ENCODE results near the gene PTPN4.
"Not testable (repeated sequence)": the region's sequence is repeated elsewhere in the genome, so short reads cannot be mapped to it uniquely, and the experiment has no call there.

The PTPN4 gene

GRCh38 chr2:120020554-120020953 is 260.8 kb downstream of the PTPN4 start:
- Mint-ChIP-seq H3K4me1 (peaks cover 10% of the 10 kb centered on the region), H3K9me3 (peaks cover 36% of the 10 kb centered on the region)
- TF ChIP-seq CTCF (IDR thresholded peaks at IDR 0.05; ENCODE audit: unreplicated experiment in 3 of 3), result no peak

GRCh38 chr2:120022505-120022904 is 262.8 kb downstream of the PTPN4 start:
- not testable (repeated sequence) for H3K27me3 Mint-ChIP-seq (ENCODE audit: low read depth); H3K4me1 Mint-ChIP-seq; H3K4me3 Mint-ChIP-seq; H3K27ac Mint-ChIP-seq
- peaks cover 46% of the 10 kb centered on the region for H3K9me3 Mint-ChIP-seq
- H3K36me3 Mint-ChIP-seq (ENCODE audit: low read depth), result peaks cover 83% of the 10 kb centered on the region

More at GRCh38 chr2:120020554-120020953, 260.8 kb downstream of the PTPN4 start:
- Mint-ChIP-seq H3K27ac (peak overlapping the region in 1 of 3 experiments; percentile 38), H3K4me3 (no peak overlapping the region), H3K27me3 (ENCODE audit: low read depth) (no peaks in the 10 kb centered on the region), H3K36me3 (ENCODE audit: low read depth) (peaks cover 73% of the 10 kb centered on the region)

- Mint-ChIP-seq H3K27me3 (ENCODE audit: low read depth) (no peaks in the 10 kb centered on the region), H3K4me3 (no peak overlapping the region), H3K9me3 (peaks cover 41% of the 10 kb centered on the region), H3K4me1 (peaks cover 4% of the 10 kb centered on the region), H3K36me3 (ENCODE audit: low read depth) (peaks cover 82% of the 10 kb centered on the region), H3K27ac (no peak overlapping the region)
- no peak for TF ChIP-seq CTCF (IDR thresholded peaks at IDR 0.05; ENCODE audit: unreplicated experiment in 3 of 3)
Measured at GRCh38 chr2:120026890-120027289, 267.2 kb downstream of the PTPN4 start.

GRCh38 chr2:120028795-120029194 is 269.1 kb downstream of the PTPN4 start:
- no peak for TF ChIP-seq CTCF (IDR thresholded peaks at IDR 0.05; ENCODE audit: unreplicated experiment in 3 of 3)
- Mint-ChIP-seq H3K4me3 (no peak overlapping the region), H3K9me3 (peaks cover 26% of the 10 kb centered on the region), H3K36me3 (ENCODE audit: low read depth) (peaks cover 63% of the 10 kb centered on the region), H3K27ac (peak overlapping the region in 2 of 3 experiments; percentile 24), H3K4me1 (peaks cover 4% of the 10 kb centered on the region), H3K27me3 (ENCODE audit: low read depth) (no peaks in the 10 kb centered on the region)

GRCh38 chr2:120029672-120030640 is 270.2 kb downstream of the PTPN4 start:
- peaks cover 52% of the 10 kb centered on the region for H3K36me3 Mint-ChIP-seq (ENCODE audit: low read depth)
- peak overlapping the region in 1 of 3 experiments; percentile 58 for H3K27ac Mint-ChIP-seq
- H3K4me3 Mint-ChIP-seq, result no peak overlapping the region
- H3K4me1 Mint-ChIP-seq, result peaks cover 15% of the 10 kb centered on the region
- H3K27me3 Mint-ChIP-seq (ENCODE audit: low read depth), result no peaks in the 10 kb centered on the region
- TF ChIP-seq CTCF (IDR thresholded peaks at IDR 0.05; ENCODE audit: unreplicated experiment in 3 of 3), result no peak
- peaks cover 18% of the 10 kb centered on the region for H3K9me3 Mint-ChIP-seq

GRCh38 chr2:120032297-120032696 is 272.6 kb downstream of the PTPN4 start:
- no peaks in the 10 kb centered on the region for H3K27me3 Mint-ChIP-seq (ENCODE audit: low read depth)
- H3K9me3 Mint-ChIP-seq, result peaks cover 7% of the 10 kb centered on the region
- no peak for TF ChIP-seq CTCF (IDR thresholded peaks at IDR 0.05; ENCODE audit: unreplicated experiment in 3 of 3)
- peaks cover 21% of the 10 kb centered on the region for H3K4me1 Mint-ChIP-seq
- peaks cover 41% of the 10 kb centered on the region for H3K36me3 Mint-ChIP-seq (ENCODE audit: low read depth)
- H3K4me3 Mint-ChIP-seq, result no peak overlapping the region
- peak overlapping the region in 2 of 3 experiments; percentile 56 to 85 for H3K27ac Mint-ChIP-seq
